NCI-H2029 treated with DMSO at 0.1 percent for 48 hours (cell line): Measurements from ENCODE around the gene ADARB1.
"Not testable (repeated sequence)": the region's sequence is repeated elsewhere in the genome, so short reads cannot be mapped to it uniquely, and the experiment has no call there.

Source experiments
- DNase-seq: peaks from one replicate; lab custom pipeline; 2025; lab: John Stamatoyannopoulos, UW

The ADARB1 gene, protein sequence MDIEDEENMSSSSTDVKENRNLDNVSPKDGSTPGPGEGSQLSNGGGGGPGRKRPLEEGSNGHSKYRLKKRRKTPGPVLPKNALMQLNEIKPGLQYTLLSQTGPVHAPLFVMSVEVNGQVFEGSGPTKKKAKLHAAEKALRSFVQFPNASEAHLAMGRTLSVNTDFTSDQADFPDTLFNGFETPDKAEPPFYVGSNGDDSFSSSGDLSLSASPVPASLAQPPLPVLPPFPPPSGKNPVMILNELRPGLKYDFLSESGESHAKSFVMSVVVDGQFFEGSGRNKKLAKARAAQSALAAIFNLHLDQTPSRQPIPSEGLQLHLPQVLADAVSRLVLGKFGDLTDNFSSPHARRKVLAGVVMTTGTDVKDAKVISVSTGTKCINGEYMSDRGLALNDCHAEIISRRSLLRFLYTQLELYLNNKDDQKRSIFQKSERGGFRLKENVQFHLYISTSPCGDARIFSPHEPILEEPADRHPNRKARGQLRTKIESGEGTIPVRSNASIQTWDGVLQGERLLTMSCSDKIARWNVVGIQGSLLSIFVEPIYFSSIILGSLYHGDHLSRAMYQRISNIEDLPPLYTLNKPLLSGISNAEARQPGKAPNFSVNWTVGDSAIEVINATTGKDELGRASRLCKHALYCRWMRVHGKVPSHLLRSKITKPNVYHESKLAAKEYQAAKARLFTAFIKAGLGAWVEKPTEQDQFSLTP

GRCh38 chr21:45074048-45074817, at the start of gene ADARB1:
Gene ADARB1 (plus strand): TSS chr21:45074580. CDS start chr21:45171657, 97,077 bp downstream.
- DNase-seq, result no peak

DNA sequence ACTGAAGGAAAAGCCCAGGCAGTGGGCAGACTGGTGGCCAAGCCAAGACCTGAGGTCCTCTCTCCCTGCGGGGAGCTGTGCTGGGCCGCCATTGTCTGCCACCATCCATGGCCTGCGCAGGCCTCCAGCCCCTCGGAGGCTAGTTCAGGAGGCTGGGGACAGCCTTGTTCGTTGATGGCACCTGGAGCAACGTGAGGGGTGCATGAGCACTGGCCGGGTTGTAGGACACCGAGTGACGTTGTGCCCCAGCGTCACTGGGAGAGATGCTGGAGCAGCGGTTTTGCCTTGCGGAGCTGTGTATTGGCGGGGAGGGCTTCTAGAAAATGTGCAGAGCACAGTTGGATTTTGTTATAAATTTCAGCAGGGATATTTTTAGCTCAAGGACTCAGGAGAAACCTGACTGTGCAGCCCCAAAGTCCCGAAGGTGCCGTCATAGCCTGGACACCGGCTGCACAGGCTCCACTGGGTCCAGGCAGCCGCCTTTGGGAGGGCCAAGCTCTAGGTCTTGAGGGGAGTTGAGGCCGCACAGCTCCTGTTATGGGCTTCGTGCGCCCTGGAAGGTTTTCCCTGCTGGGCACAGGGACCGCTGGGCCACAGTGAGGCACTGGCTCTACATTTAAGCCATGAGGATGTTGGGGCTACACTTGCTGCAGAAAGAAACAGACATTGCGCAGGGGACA, 48.2 kb upstream of the ADARB1 start:
- DNase-seq, result no peak

DNA sequence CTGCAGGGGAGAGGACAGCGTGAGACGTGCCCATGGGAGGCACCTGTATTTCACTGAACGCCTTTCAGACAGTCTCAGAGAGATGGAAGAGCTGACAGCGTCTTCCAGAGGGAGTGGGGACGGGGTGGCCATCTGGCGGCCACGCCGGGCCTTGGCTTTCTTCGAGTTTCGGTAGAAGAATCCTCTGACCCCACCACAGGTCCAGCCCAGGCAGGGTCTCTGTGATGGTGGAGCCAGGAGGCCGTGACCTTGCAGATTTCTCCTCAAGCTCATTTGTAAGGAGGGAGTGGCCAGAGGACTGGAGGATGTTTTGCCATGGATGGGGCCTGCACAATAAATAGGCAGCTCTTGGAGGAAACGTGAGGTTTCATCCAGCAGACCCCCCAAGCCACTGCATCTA, 47.6 kb upstream of the ADARB1 start:
- no peak for DNase-seq

GRCh38 chr21:45027241-45028196, 46.9 kb upstream of the ADARB1 start:
- no peak for DNase-seq

DNA sequence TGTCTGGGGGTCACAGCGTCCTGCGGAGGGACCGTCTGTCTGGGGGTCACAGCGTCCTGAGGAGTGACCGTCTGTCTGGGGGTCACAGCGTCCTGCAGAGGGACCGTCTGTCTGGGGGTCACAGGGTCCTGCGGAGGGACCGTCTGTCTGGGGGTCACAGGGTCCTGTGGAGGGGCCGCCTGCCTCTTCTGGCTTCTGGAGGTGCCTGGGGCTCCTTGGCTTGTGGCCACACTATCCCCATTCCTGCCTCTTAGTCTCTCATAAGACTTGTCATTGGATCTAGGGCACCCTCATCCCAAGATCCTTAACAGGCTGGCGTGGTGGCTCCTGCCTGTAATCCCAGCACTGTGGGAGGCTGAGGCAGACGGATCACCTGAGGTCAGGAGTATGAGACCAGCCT, 45.7 kb upstream of the ADARB1 start:
- DNase-seq, result not testable (repeated sequence)

GRCh38 chr21:45029298-45029947, 45.0 kb upstream of the ADARB1 start:
- no peak for DNase-seq

DNA sequence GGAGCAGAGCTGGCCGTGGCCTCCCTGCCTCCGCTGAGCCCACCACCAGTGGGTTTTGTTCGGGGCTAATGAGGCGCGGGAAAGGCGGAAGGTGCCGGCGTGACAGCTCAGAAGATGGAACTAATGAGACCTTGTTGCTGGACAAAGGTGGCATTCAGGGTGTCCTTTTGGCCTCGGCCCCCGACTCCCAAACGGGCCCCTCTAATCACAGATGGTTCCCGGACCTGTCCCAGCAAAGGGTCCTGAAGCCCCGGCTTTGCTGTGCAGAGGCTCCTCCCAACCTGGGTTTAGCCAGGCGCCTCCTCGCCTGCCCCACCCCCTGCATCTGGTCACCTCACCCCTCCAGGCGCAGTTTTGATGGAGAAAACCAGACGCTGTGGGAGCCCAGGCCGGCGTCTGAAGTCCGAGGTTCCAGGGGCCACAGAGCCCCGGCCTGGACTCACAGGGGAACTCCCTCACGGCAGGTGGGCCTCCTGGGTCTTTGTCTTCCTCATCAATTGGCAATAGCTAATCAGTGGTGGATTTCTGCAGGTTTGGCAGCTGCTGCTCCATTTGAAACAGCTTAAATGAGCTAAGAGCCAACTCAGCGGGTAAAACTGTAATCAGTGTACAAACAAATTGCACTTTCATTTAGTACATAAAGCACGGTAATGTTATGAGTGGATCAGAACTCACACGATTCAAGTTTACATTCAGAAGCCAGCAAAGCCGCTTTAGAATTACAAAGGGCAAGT, 44.3 kb upstream of the ADARB1 start:
- no peak for DNase-seq

- no peak for DNase-seq
Measured at GRCh38 chr21:45030682-45031570, 43.5 kb upstream of the ADARB1 start.

GRCh38 chr21:45031571-45032191, 42.7 kb upstream of the ADARB1 start:
- DNase-seq, result no peak

- no peak for DNase-seq
Measured at GRCh38 chr21:45032332-45032731, 42.0 kb upstream of the ADARB1 start.

DNA sequence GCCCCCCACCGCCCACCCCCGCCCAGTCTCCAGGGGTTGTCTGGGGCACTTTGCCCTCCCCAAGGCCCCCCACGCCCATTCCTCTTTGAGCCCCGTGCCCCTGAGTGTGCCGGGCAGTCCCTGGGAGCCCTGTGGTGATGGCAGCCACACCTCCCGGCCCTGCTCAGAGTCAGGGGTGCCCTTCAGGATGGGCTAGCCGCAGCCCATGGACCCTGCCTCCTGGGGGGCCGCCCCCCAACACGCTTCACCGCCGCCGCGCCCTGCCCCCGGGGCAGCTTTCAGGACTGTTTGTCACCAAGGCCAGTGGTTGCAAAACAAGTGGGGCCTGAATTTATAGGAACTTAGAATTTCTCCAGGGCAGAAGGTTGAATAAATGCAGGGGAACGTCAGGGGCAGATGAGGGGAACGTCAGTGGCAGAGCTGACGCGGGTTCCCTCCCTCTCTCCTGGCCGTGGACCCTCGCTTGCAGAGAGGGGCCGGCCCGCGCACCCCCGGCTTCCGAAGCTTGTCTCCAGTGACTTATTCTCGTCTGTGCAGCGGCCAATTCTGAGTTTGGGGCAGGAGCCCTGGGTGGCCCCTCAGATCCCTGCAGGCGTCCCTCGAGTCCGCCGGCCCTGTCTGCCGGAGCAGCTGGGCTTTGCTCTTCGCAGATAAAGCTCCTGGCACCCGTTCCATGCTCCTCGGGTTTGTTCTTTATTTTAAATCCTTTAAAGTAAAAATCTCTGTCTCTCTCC, 41.2 kb upstream of the ADARB1 start:
- no peak for DNase-seq

DNA sequence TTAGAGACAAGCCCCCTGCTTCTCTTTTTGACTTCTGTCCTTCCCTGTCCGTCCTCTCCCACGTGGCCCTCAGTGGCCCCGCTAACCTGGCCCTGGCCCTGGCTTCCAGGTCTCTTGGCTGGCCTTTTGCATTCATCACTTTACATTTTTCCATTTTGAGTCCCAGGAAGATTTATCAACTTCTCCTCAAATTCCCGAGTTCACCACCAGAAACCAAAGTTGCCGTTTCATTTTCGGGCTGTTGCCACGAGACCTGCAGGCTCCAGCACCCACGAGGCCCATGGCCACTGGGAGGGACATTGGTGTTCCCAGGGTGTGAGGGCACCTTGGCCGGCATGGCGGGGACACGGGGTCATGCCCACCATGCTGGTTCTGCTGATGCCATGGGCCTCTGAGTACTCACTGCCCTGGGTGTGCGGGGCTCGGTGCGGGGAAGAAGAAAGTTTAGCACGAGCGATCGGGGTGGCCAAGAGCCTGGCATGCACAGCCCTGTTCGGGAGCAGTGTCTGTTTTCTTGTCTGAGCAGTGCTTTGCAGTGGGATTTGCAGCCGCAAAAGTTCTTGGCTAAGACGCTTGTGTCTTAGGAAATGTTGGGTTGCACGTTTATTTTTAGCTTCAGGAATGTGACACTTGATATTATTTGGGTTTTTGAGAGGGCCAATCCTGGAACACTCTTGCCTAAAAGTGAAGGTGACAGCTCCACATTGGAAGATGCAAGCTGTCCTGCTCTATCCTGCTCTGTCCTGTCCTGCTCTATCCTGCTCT, 40.4 kb upstream of the ADARB1 start:
- DNase-seq, result no peak

DNA sequence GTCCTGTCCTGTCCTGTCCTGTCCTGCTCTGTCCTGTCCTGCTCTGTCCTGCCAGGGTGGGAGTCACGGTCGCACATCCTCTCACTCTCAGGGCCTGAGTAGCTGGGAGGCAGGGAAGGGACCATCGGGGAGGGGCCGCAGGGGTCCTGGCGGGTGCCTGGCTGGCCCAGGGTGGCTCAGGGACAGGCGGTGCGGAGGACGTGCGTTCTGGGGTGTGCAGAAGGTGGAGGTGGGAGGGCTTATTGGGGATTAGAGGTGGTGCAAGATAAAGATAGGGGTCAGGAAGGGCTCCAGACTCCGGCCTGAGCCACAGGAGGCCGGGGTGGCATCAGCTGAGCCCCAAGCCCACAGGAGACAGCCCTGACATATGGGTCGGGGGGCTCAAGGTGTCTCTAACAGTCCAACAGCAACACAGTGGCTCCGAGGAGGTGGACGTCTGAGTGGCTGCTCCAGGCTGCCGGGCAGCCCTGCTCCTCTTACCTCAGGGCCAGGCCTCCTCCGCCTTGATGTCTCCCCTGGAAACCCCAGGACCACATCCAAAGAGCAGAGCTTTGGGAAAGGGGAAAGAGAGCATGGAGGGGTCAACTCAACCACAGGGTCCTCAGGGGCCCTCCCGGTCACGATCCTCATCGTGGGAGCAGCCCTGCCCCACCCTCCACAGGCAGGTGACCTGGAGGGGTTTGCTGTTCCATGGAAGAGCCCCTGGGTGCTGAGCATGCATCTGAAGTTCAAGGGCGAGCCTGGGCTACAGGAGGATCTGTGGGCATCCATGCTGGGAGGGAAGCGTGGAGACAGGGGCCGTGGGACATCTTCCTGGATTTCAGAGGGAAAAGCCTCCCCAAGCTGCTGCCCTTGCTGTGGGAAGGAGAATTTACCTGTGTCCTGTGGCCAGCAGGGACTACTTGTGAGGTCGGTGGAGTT, 39.6 kb upstream of the ADARB1 start:
- DNase-seq, result no peak

GRCh38 chr21:45035477-45035848, 38.9 kb upstream of the ADARB1 start:
- DNase-seq, result no peak

- DNase-seq, result no peak
Measured at GRCh38 chr21:45036630-45037029, 37.8 kb upstream of the ADARB1 start.

DNA sequence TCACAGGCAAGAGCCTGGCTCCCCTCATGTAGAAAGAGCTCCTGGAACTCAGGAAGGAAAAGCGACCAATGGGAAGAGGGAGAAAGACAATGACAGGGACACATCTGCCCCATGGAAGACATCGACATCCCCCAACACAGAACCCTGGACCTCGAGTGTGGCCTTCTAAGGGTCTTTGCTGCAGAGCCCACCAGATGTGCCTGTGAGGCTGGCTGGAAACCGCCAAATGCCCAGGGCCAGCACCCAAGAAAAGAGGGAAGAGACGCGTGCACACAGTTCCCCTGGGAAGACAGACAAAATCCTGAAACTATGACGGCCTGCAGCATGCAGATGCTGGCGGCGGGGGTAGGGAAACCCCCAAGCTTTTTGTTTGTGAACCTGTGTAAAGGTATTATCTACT, 36.4 kb upstream of the ADARB1 start:
- DNase-seq, result no peak
